Measurements from ENCODE around the gene FLVCR2. TPM values are rescaled to one million over a fixed set of nuclear protein-coding genes. Genes with fewer than 3 reads are reported as not detected.

Gene FLVCR2
- 10 to 100 TPM in 3 of 4 donors, 1 to 10 TPM in 1; 5.1 to 65.5 (median 14.5) TPM for total RNA-seq

GRCh38 chr14:75578102-75578785 is at the start of gene FLVCR2:
Gene FLVCR2 (plus strand): TSS chr14:75578620. CDS start chr14:75578973, 353 bp downstream.
- H3K9me3 ChIP-seq: no peaks in the 10 kb centered on the region
- peak within 1 kb of the TSS; percentile 66 to 75 (median 71) for H3K4me3 ChIP-seq
- intact Hi-C loops (cut with DNase I; ENCODE audit: low total_unique reads): loop anchor here (1.0 to 5.0 kb wide), 4 partner anchors 70 to 913 kb away; partner anchors contain the start of gene TGFB3
- peaks cover 21 to 26% of the 10 kb centered on the region in 2 donors for H3K4me1 ChIP-seq
- DNase-seq (peak; percentile 83 to 87), ATAC-seq (peak; percentile 62 to 70)
- TF ChIP-seq POLR2A (IDR thresholded peaks at IDR 0.05) (peak; percentile 79 to 83), CTCF (IDR thresholded peaks at IDR 0.05 in 4 of 5, conservative IDR thresholded peaks at IDR 0.05 in 1 of 5) (no peak)
- H3K27ac ChIP-seq: peak within 1 kb of the TSS; percentile 90 to 95 (median 93)
- no peaks in the 10 kb centered on the region for H3K36me3 ChIP-seq
- H3K27me3 ChIP-seq: no peaks in the 10 kb centered on the region
- in situ Hi-C loops (cut with MboI; ENCODE audit: low sequenced_read_pairs in 4 of 4): loop anchor here (5.0 kb wide), 1 partner anchor 74 kb away; no protein-coding TSS in a partner anchor

GRCh38 chr14:75531256-75531655 is 47.2 kb upstream of the FLVCR2 start:
- H3K9me3 ChIP-seq: no peaks in the 10 kb centered on the region
- TF ChIP-seq POLR2A (IDR thresholded peaks at IDR 0.05) (no peak), CTCF (IDR thresholded peaks at IDR 0.05 in 4 of 5, conservative IDR thresholded peaks at IDR 0.05 in 1 of 5) (no peak)
- H3K36me3 ChIP-seq: no peaks in the 10 kb centered on the region
- no peak overlapping the region for H3K4me3 ChIP-seq
- no peak overlapping the region for H3K27ac ChIP-seq
- DNase-seq (no peak), ATAC-seq (no peak)
- intact Hi-C loops (cut with DNase I; ENCODE audit: low total_unique reads) (no loop called here), in situ Hi-C loops (cut with MboI; ENCODE audit: low sequenced_read_pairs in 4 of 4) (no loop called here)
- H3K27me3 ChIP-seq: no peaks in the 10 kb centered on the region
- peaks cover 15 to 16% of the 10 kb centered on the region in 2 donors for H3K4me1 ChIP-seq

GRCh38 chr14:75531660-75532317 is 46.6 kb upstream of the FLVCR2 start:
- intact Hi-C loops (cut with DNase I; ENCODE audit: low total_unique reads) (no loop called here), in situ Hi-C loops (cut with MboI; ENCODE audit: low sequenced_read_pairs in 4 of 4) (no loop called here)
- Histone ChIP-seq H3K4me3 (no peak overlapping the region), H3K4me1 (peaks cover 21% of the 10 kb centered on the region in 2 donors), H3K36me3 (no peaks in the 10 kb centered on the region), H3K9me3 (no peaks in the 10 kb centered on the region), H3K27ac (no peak overlapping the region), H3K27me3 (no peaks in the 10 kb centered on the region)
- no peak for ATAC-seq
- DNase-seq: no peak
- no peak for TF ChIP-seq CTCF (IDR thresholded peaks at IDR 0.05 in 4 of 5, conservative IDR thresholded peaks at IDR 0.05 in 1 of 5)
- TF ChIP-seq POLR2A (IDR thresholded peaks at IDR 0.05): no peak

- no peaks in the 10 kb centered on the region for H3K27me3 ChIP-seq
- no peak for ATAC-seq
- intact Hi-C loops (cut with DNase I; ENCODE audit: low total_unique reads): loop anchor here (2.0 kb wide), 1 partner anchor 27 kb away; no protein-coding TSS in a partner anchor
These were observed 44.4 kb upstream of the FLVCR2 start for GRCh38 chr14:75533791-75534555.

More at GRCh38 chr14:75533791-75534555, 44.4 kb upstream of the FLVCR2 start:
- H3K27ac ChIP-seq: peak overlapping the region; percentile 86 to 97 (median 94)
- no peaks in the 10 kb centered on the region for H3K36me3 ChIP-seq
- H3K4me1 ChIP-seq: peaks cover 21 to 28% of the 10 kb centered on the region in 2 donors
- DNase-seq: no peak
- H3K4me3 ChIP-seq: no peak overlapping the region
- no peak for TF ChIP-seq POLR2A (IDR thresholded peaks at IDR 0.05)
- TF ChIP-seq CTCF (IDR thresholded peaks at IDR 0.05 in 4 of 5, conservative IDR thresholded peaks at IDR 0.05 in 1 of 5): no peak
- in situ Hi-C loops (cut with MboI; ENCODE audit: low sequenced_read_pairs in 4 of 4): no loop called here
- no peaks in the 10 kb centered on the region for H3K9me3 ChIP-seq

Measured in gastrocnemius medialis (tissue), 4 donors.